GM19193 (cell line): Measurements from ENCODE around the gene EHD3.

Experiments
- POLR2A ChIP-seq: IDR thresholded peaks from 4 replicates; pipeline ENCODE4 v1.6.1; 2011; ENCODE audit not compliant: insufficient read depth, insufficient read length; ENCODE audit errors: extremely low read depth

Gene EHD3

DNA sequence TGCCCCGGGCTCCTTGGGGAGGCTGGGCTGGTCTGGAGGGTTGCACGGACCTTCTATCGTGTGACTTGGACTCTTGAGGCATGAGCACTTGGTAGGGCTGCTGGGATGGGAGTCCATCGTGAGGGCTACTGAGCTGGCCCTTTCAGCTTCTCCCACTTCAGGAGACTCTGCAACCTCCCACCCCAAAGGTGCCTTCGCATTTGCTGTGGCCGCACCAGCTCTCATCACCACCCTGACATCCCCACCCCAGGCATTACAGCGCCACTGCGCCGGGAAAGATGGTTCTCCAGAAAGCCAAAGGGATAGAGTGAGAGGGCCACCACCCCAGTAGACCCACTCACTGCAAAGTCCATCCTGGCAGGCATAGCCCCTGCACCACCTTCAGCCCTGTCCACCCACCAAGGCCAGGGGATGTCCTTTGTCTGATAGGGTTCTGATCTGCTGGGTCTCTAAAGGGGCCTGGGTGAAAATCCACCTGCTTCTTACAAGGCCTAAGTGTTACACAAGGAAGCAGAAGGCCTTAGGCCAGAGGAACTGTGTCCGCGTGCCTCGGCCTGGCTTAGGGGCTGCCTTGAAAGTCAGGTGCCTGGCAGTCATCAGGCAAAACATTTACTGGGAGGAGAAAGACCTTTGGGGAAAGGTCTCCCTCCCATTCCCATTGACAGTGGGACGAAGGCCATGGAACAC lies 5.1 kb downstream of the EHD3 start:
- no peak for TF ChIP-seq POLR2A

DNA sequence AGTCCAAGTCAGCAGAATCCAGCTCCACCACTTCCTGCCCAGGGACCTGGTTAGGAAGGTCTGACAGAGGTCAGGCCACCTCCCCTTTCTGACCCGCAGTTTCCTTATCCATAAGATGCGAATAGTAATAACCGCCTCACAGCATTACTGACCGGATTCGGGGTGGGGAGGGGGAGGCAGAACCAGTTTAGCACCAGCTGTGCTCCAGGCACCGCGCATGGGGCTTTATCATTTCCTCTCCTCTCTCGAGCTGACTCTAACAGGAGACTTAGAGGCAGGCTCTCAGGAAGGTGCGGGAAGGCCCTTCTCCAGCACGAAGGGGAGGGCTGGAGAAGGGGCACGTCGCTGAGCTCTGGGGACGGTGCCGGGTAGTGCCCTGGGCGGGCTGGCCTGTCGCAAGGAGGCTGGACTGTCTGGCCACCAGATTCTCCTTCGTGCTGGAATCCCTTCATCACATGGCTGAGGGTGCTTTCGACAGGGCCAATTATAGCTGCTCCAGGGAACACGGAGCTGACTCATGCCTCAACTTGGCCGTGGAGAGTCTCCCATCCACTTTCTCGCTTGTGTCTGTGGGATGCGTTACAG lies 5.7 kb downstream of the EHD3 start:
- TF ChIP-seq POLR2A = no peak

DNA sequence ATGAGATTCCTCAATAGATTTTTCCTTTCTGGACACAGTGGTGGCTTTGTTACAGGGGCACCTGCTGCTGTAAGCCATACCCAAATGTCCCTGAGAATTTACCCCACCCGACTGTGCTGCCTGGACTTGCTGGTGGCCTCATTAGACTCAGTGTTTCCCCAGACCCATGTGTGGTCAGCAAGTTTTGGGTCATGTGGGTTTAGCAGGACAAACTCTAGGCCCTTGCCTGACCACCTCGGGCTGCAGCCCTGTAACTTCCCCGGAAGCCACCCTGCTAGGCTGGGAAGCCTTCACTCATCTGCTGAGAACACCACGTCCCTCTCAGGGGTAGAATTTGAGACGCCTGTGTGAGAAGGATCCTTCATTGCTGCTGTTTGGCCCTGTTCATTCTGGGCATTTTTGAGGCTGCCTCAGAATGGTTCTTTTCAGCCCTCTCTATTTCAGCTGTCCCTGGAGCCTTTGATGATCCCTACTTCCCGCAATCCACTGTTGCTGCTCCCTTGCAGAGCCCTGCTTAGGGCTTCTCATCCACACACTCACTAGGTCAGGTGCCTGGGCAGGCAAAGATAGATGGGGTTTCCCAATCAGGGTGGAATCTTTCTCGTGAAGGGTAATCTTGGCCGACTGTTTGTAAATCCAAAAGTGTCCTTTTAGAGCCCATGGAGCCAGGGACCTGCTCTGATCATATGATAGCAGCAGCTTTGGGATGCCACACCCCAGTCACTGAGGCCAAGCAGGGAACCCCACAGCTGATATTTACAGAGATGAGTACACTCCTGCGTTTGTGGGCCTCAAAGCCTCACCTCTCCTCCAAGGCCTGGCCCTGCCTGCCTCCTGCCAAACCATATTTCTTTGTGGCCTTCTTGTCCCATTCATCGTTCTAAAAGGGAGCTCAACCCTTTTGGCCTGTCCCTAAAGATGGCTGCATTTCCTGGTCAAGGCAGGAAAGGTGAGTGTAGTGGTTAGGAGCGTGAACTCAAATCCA lies 6.7 kb downstream of the EHD3 start:
- TF ChIP-seq POLR2A = no peak

DNA sequence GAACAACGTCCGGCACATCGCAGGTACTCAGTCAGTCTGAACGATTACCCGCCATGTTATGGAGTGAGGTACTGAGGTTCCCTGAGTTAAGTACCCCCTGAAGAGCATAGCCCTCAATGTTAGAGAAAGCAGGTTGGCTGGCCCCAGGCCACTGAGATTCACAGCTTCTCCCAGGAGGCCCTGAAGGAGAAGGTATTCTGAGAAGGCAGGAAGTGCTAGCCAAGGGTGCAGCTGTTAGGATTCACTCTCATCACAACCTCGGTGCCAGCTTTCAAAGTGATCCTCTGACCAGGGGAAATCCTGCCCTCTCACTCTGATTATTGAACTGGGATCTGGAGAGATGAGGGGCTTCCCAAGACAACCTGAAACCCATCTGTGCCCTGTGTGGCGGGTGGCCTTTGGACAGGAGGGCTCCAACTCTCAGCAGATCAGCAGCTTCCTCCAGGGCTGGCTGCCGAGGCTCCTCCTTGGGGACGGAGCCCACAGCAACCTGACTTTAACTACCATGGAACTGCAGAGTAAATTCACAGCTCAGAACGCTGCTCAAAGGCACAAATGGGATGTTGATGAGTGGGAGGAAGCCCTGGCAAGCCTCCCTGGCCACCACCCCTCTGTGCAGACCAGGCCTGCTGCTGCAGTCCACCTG lies 7.8 kb downstream of the EHD3 start:
- TF ChIP-seq POLR2A = no peak

DNA sequence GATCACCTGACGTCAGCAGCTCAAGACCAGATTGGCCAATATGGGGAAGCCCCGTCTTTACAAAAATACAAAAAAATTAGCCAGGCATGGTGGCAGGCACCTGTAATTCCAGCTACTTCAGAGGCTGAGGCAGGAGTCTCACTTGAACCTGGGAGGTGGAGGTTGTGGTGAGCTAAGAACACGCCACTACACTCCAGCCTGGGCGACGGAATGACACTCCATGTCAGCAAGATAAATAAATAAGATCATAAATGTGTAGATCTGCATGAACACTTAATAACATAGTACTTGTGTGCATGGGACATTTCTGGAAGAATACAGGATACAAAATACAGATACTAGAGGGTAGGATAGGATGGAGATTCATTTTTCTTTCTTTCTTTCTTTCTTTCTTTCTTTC lies 9.1 kb downstream of the EHD3 start:
- no peak for TF ChIP-seq POLR2A

DNA sequence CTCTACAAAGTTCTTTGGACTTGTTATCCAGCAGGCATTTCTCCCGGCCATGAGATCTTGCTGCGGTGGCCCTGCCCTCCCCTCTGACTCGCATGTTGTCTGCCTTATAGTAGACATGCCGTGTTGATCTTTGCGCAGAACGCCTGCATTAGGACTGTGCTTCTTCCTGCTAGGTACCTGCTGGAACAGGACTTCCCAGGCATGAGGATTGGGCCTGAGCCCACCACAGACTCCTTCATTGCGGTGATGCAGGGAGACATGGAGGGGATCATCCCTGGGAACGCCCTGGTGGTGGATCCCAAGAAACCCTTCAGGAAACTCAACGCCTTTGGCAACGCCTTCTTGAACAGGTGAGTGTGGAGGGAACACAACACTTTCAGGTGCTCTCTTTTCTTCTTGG lies 10.1 kb downstream of the EHD3 start:
- no peak for TF ChIP-seq POLR2A

DNA sequence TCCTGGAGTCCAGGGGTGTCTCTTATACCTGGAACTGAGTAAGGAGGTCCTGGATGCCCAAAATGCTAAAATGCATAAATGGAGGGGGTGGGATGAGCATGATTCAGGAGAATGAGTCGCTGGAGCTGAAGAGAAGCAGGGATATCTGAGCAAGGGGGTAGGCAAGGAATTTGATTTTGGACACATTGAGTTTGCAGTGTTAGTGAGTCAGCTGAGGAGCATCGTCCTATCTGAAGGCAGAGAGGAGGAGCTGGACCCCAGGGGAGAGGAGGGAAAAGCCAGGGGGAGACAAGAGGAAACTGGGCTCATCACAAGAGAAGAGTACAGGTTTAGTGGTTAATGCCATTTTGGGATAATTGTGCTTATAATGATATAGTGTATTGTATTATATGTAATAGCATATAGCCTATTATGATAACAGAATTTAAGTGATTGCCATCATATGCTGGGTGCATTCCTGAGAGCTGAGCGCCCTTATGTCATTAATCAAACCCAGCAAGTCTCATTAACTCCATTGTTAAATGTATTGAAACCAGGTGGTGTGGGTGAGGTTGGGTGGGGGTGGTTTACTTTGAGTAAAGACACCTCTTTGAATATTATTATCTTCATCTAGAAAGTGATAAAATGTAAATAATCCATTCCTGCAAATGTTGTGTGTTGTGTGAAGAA lies 12.4 kb downstream of the EHD3 start:
- TF ChIP-seq POLR2A = no peak

DNA sequence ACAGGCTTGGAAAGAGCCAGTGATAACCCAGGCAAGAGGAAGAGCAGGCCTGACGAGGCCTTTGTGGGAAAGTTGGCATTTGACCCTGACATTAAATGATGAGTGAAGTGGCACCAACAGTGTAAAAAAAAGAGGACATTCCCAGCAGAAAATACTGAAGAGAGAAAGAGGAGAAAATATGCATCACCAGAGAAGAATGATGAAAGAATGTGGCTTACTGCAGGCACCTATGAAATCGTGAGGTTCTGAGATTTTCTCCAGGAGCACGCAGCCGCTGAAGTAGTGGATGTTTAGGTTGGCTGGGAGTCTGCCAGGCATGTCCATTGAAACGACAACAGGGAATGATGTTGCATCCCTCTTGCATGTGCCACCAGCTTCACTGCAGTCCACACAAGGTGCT lies 13.8 kb downstream of the EHD3 start:
- no peak for TF ChIP-seq POLR2A

DNA sequence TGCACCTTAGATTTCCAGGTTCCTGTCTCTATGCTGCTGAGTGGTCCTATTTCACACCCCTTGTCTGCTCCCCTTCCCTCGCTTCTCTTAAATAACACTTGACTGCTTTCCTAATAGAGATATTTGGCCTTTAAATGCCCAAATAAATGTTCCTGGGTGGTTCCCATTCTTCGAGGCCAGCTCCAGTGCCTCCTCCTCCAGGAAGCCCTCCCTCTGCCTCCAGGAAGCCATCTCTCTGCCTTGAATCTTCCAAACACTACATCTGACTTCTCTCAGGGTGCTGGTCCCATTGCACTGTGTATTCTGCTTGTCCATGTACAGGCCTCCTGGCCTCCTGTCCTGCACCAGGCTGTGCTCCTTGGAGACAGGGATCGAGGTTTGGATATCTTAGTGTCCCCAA lies 14.2 kb downstream of the EHD3 start:
- TF ChIP-seq POLR2A = no peak

DNA sequence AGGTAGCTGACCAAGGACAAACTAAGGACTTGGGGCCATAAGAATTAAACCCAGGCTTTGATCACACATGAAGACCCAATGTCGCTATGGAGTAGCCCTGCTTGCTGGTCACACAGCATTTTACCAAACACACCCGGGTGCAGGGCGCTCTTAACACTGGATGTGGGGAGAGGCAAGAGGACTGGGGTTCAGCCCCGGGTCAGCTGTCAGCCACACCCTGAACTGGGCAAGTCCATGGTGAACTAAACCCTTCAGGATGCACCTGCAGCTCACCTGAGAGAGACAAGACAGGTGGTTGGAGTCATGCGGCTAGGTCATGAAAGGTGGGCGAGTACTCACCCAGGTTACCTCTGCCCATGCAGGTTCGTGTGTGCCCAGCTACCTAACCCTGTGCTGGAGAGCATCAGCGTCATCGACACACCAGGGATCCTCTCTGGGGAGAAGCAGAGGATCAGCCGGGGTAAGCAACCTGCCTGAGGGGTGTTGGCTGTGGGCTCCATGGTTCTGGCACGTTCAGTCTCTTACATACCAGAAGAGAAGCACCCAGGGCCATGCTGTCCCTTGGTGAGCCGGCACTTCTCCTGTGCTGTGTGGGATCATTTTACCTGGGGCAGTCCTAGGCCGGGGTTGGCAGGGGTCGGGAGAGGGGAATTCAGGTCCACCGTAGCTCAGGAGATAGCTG lies 15.2 kb downstream of the EHD3 start:
- TF ChIP-seq POLR2A = no peak

DNA sequence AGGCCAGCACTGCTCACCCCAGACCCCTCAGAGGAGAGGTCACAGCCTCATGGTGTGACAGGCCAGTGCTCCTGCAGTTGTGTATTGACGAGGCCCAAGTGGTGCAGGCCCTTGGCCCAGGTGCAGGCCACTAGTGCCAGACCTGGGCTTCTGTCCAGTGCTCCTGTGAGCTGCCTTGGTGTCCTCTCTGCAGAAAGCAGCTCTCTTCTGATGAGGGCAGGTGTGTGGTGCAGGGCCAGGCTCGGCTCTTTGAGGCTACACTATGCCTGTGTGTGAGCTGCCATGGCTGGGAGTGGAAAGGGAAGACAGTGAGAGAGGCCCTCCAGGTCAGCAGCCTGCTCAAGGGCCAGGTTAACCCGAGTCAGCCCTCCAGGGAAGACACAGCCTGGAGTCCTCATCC lies 17.1 kb downstream of the EHD3 start:
- TF ChIP-seq POLR2A = no peak

DNA sequence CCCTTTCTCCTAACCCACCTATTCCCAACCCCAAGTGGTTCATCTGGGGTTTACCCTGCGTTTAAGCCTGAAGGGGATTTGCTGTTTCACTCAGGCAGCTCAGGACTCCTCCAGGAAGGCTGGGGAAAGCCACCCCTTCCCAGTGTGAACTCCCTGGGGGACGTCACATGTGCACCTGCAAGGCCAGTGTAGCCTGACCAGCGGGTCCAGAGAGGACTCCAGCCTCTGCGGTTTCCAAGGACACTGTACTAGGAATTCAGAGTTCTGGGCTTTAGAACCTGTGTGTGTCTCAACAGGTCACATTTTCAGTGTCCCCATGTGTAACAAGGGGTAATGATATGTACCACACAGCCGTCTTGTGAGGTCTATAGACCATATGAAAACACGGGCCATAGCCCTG lies 17.9 kb downstream of the EHD3 start:
- TF ChIP-seq POLR2A = no peak

DNA sequence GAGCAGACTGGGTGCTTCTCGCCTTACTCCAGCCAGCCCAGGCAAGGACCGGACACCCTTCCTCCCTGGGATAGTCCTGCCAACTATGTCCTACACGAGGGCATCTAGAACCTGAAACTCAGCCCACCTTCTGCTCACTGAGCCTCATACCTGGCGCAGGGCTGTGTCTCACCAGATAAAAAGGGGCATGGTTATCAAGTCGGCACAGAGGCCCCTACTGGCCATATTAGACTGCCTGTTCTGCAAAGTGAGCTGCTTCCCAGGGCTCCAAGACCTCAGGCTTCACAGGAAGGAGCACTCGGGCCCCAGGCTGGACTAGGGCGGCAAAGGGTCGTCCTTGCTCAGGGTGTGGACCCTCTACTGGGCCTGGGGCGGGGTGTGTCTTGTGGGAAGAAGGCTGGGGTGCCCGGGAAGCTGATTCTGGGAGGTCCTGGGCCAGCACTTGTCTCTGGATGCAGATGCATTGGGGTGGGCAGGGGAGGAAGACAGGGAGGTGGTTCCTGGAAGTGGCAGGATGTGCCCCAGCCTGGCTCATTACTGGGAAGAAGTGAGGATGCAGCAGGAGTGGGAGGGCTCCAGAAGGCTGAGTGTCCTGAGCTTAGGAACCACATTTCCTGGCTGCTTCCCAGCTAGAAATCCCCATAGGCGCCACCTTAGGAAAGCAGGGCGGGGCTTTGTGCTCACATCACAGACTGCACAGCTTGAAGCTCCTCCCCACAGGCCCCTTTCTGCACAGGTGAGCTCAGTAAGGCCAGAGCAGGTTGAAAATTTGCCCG lies 19.6 kb downstream of the EHD3 start:
- TF ChIP-seq POLR2A = no peak
